ENCODE data around the gene ZNF396.

ZNF396 gene

GRCh38 chr18:35376742-35377695 is at the start of gene ZNF396:
TSS of gene ZNF396 (minus strand) at chr18:35377337. CDS start at chr18:35374292, 3,045 bp downstream.
- Mint-ChIP-seq H3K9me3 (no peaks in the 10 kb centered on the region), H3K27me3 (ENCODE audit: low read depth) (peaks cover 20% of the 10 kb centered on the region), H3K4me1 (ENCODE audit: low read depth) (peaks cover 11% of the 10 kb centered on the region), H3K36me3 (ENCODE audit: low read depth) (no peaks in the 10 kb centered on the region), H3K4me3 (peak within 1 kb of the TSS; percentile 76), H3K27ac (no peak within 1 kb of the TSS)
- peak; percentile 61 for DNase-seq (ENCODE audit: low spot score)

- Mint-ChIP-seq H3K4me3 (no peak overlapping the region), H3K36me3 (ENCODE audit: low read depth) (no peaks in the 10 kb centered on the region), H3K9me3 (no peaks in the 10 kb centered on the region), H3K4me1 (ENCODE audit: low read depth) (no peaks in the 10 kb centered on the region), H3K27ac (no peak overlapping the region), H3K27me3 (ENCODE audit: low read depth) (peaks cover 9% of the 10 kb centered on the region)
- no peak for DNase-seq (ENCODE audit: low spot score)
Measured at GRCh38 chr18:35426786-35427185, 49.6 kb upstream of the ZNF396 start.

- DNase-seq (ENCODE audit: low spot score): no peak
- no peaks in the 10 kb centered on the region for H3K9me3 Mint-ChIP-seq
- H3K36me3 Mint-ChIP-seq (ENCODE audit: low read depth): no peaks in the 10 kb centered on the region
- H3K4me1 Mint-ChIP-seq (ENCODE audit: low read depth): no peaks in the 10 kb centered on the region
- H3K27ac Mint-ChIP-seq: no peak overlapping the region
- H3K27me3 Mint-ChIP-seq (ENCODE audit: low read depth): peaks cover 5% of the 10 kb centered on the region
- H3K4me3 Mint-ChIP-seq: no peak overlapping the region
Measured at GRCh38 chr18:35424356-35424755, 47.2 kb upstream of the ZNF396 start.

GRCh38 chr18:35422237-35422636 is 45.1 kb upstream of the ZNF396 start:
- Mint-ChIP-seq H3K36me3 (ENCODE audit: low read depth) (peaks cover under 1% of the 10 kb centered on the region), H3K27ac (no peak overlapping the region), H3K27me3 (ENCODE audit: low read depth) (peaks cover 5% of the 10 kb centered on the region), H3K4me3 (no peak overlapping the region), H3K4me1 (ENCODE audit: low read depth) (no peaks in the 10 kb centered on the region), H3K9me3 (peaks cover 4% of the 10 kb centered on the region)
- no peak for DNase-seq (ENCODE audit: low spot score)

GRCh38 chr18:35418610-35419009 is 41.5 kb upstream of the ZNF396 start:
- DNase-seq (ENCODE audit: low spot score): no peak
- H3K4me3 Mint-ChIP-seq: no peak overlapping the region
- no peak overlapping the region for H3K27ac Mint-ChIP-seq
- H3K27me3 Mint-ChIP-seq (ENCODE audit: low read depth): peaks cover 8% of the 10 kb centered on the region
- peaks cover 3% of the 10 kb centered on the region for H3K36me3 Mint-ChIP-seq (ENCODE audit: low read depth)
- H3K9me3 Mint-ChIP-seq: peaks cover 8% of the 10 kb centered on the region
- H3K4me1 Mint-ChIP-seq (ENCODE audit: low read depth): peaks cover 13% of the 10 kb centered on the region

- DNase-seq (ENCODE audit: low spot score): no peak
- Mint-ChIP-seq H3K36me3 (ENCODE audit: low read depth) (peaks cover 3% of the 10 kb centered on the region), H3K4me1 (ENCODE audit: low read depth) (peaks cover 19% of the 10 kb centered on the region), H3K9me3 (peaks cover 8% of the 10 kb centered on the region), H3K27me3 (ENCODE audit: low read depth) (peaks cover 11% of the 10 kb centered on the region), H3K4me3 (no peak overlapping the region), H3K27ac (no peak overlapping the region)
Measured at GRCh38 chr18:35417223-35417622, 40.1 kb upstream of the ZNF396 start.

- Mint-ChIP-seq H3K4me1 (ENCODE audit: low read depth) (peaks cover 19% of the 10 kb centered on the region), H3K4me3 (peak overlapping the region; percentile 8), H3K9me3 (peaks cover 8% of the 10 kb centered on the region), H3K36me3 (ENCODE audit: low read depth) (peaks cover 3% of the 10 kb centered on the region), H3K27ac (no peak overlapping the region), H3K27me3 (ENCODE audit: low read depth) (peaks cover 13% of the 10 kb centered on the region)
- DNase-seq (ENCODE audit: low spot score): no peak
Measured at GRCh38 chr18:35415511-35416073, 38.5 kb upstream of the ZNF396 start.

GRCh38 chr18:35413163-35413511 is 36.0 kb upstream of the ZNF396 start:
- Mint-ChIP-seq H3K27me3 (ENCODE audit: low read depth) (peaks cover 16% of the 10 kb centered on the region), H3K36me3 (ENCODE audit: low read depth) (peaks cover 3% of the 10 kb centered on the region), H3K27ac (no peak overlapping the region), H3K9me3 (peaks cover 8% of the 10 kb centered on the region), H3K4me3 (no peak overlapping the region), H3K4me1 (ENCODE audit: low read depth) (peaks cover 21% of the 10 kb centered on the region)
- no peak for DNase-seq (ENCODE audit: low spot score)

GRCh38 chr18:35411625-35412351 is 34.7 kb upstream of the ZNF396 start:
- Mint-ChIP-seq H3K4me1 (ENCODE audit: low read depth) (peaks cover 21% of the 10 kb centered on the region), H3K27me3 (ENCODE audit: low read depth) (peaks cover 14% of the 10 kb centered on the region), H3K36me3 (ENCODE audit: low read depth) (no peaks in the 10 kb centered on the region), H3K9me3 (no peaks in the 10 kb centered on the region), H3K4me3 (no peak overlapping the region), H3K27ac (no peak overlapping the region)
- DNase-seq (ENCODE audit: low spot score): no peak

GRCh38 chr18:35410561-35410960 is 33.4 kb upstream of the ZNF396 start:
- no peaks in the 10 kb centered on the region for H3K36me3 Mint-ChIP-seq (ENCODE audit: low read depth)
- no peak for DNase-seq (ENCODE audit: low spot score)
- no peaks in the 10 kb centered on the region for H3K9me3 Mint-ChIP-seq
- H3K4me1 Mint-ChIP-seq (ENCODE audit: low read depth): peaks cover 14% of the 10 kb centered on the region
- peaks cover 13% of the 10 kb centered on the region for H3K27me3 Mint-ChIP-seq (ENCODE audit: low read depth)
- no peak overlapping the region for H3K27ac Mint-ChIP-seq
- H3K4me3 Mint-ChIP-seq: no peak overlapping the region

- no peaks in the 10 kb centered on the region for H3K9me3 Mint-ChIP-seq
- DNase-seq (ENCODE audit: low spot score): no peak
- H3K4me3 Mint-ChIP-seq: no peak overlapping the region
- peaks cover 11% of the 10 kb centered on the region for H3K4me1 Mint-ChIP-seq (ENCODE audit: low read depth)
- H3K36me3 Mint-ChIP-seq (ENCODE audit: low read depth): no peaks in the 10 kb centered on the region
- no peak overlapping the region for H3K27ac Mint-ChIP-seq
- peaks cover 19% of the 10 kb centered on the region for H3K27me3 Mint-ChIP-seq (ENCODE audit: low read depth)
Measured at GRCh38 chr18:35409911-35410310, 32.8 kb upstream of the ZNF396 start.

GRCh38 chr18:35408843-35409261 is 31.7 kb upstream of the ZNF396 start:
- H3K4me3 Mint-ChIP-seq: no peak overlapping the region
- peaks cover 21% of the 10 kb centered on the region for H3K27me3 Mint-ChIP-seq (ENCODE audit: low read depth)
- peaks cover 10% of the 10 kb centered on the region for H3K4me1 Mint-ChIP-seq (ENCODE audit: low read depth)
- no peaks in the 10 kb centered on the region for H3K9me3 Mint-ChIP-seq
- no peaks in the 10 kb centered on the region for H3K36me3 Mint-ChIP-seq (ENCODE audit: low read depth)
- no peak for DNase-seq (ENCODE audit: low spot score)
- no peak overlapping the region for H3K27ac Mint-ChIP-seq

- DNase-seq (ENCODE audit: low spot score): peak; percentile 20
- Mint-ChIP-seq H3K4me1 (ENCODE audit: low read depth) (peaks cover 10% of the 10 kb centered on the region), H3K27ac (no peak overlapping the region), H3K36me3 (ENCODE audit: low read depth) (no peaks in the 10 kb centered on the region), H3K9me3 (no peaks in the 10 kb centered on the region), H3K27me3 (ENCODE audit: low read depth) (peaks cover 23% of the 10 kb centered on the region), H3K4me3 (no peak overlapping the region)
Measured at GRCh38 chr18:35407871-35408481, 30.8 kb upstream of the ZNF396 start.

GRCh38 chr18:35406666-35407065 is 29.5 kb upstream of the ZNF396 start:
- DNase-seq (ENCODE audit: low spot score): no peak
- peaks cover 5% of the 10 kb centered on the region for H3K4me1 Mint-ChIP-seq (ENCODE audit: low read depth)
- no peaks in the 10 kb centered on the region for H3K9me3 Mint-ChIP-seq
- H3K4me3 Mint-ChIP-seq: no peak overlapping the region
- peaks cover 20% of the 10 kb centered on the region for H3K27me3 Mint-ChIP-seq (ENCODE audit: low read depth)
- no peak overlapping the region for H3K27ac Mint-ChIP-seq
- no peaks in the 10 kb centered on the region for H3K36me3 Mint-ChIP-seq (ENCODE audit: low read depth)
